GM21515 (cell line): ENCODE results near the gene ST6GALNAC3.
A peak's percentile ranks its signal among the peaks of the same experiment; 100 is the strongest.

Experiments used
- ATAC-seq: cut with Tn5 transposase; IDR thresholded peaks from one replicate; pipeline ENCODE4 v1.9.1; 2021; ENCODE audit not compliant: unreplicated experiment

ST6GALNAC3 gene

GRCh38 chr1:76279101-76279748 lies 204.7 kb downstream of the ST6GALNAC3 start:
- ATAC-seq: no peak

GRCh38 chr1:76281306-76281705 lies 206.8 kb downstream of the ST6GALNAC3 start:
- ATAC-seq: no peak

DNA sequence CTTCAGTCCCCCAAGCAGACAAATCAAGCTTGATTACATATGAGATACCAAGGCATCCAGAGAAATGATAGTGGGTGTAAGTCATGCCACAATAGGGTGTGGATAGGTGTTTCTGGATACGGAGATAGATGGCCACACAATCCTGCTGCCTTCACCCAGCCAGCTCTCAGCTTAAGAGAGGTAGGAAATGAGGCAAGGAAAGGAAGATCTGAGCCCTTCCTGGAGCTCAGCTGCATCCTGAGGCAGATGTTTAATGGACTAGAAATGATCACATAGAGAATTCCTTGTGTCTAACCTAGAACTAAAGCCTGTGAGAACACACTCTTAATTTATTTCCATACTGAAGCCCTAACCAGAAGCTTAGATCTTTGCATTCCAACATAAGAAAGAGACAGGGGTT lies 210.3 kb downstream of the ST6GALNAC3 start:
- ATAC-seq: no peak

- ATAC-seq: no peak
These were observed 211.1 kb downstream of the ST6GALNAC3 start for GRCh38 chr1:76285578-76286135.

- ATAC-seq: no peak
These were observed 213.4 kb downstream of the ST6GALNAC3 start for GRCh38 chr1:76287917-76288316.

DNA sequence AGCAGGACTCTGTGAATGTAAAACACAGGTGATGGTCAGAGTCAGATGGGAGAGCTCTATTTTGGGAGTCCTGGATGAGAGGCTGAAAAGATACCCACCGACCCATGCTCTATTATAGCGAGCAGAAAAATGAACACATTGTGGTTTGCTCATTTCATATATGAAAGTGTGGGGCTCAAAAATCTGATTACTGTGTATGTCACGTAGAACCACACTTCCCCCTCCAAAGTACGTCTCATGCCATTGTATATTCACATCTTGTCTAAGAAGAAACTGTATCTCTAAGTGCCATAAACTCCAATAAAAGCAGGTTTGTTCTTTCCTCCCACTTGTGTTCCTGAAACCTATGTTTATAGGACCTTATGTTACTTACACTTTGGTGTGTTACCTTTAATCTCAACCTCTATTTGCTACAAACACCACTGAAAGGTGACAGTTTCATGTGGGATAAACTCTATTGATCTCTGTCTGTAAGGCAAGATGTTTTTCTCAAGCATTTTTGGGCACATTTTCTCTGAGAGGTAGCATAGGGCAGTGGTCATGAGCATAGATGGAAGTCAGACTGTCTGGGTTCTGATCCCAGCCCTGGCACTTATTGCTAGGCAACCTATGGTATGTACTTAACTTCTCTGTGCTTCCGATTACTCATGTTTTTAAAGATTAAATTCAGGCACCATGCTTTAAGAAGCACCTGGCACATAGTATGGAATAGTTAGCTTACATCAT lies 214.4 kb downstream of the ST6GALNAC3 start:
- no peak for ATAC-seq

DNA sequence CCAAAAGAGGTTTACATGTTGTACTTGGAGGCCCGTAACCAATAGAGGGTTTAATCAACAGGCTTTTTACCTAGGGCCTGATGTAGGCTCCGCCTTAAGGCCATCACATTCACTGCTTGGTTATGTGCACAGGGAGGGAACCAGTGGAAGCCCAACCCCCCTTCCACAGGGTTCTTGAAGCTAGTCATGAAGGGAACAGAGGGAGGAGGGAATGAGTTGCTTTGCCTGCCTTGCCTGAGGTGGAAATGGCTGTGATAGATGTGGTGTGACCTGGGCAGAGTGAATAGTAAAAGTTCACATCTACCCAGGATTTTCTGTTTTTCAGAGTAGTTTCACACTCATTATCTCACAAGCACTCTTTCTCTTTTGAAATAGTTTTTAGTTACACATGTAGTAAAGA lies 215.1 kb downstream of the ST6GALNAC3 start:
- no peak for ATAC-seq

- no peak for ATAC-seq
These were observed 215.7 kb downstream of the ST6GALNAC3 start for GRCh38 chr1:76290271-76290670.

DNA sequence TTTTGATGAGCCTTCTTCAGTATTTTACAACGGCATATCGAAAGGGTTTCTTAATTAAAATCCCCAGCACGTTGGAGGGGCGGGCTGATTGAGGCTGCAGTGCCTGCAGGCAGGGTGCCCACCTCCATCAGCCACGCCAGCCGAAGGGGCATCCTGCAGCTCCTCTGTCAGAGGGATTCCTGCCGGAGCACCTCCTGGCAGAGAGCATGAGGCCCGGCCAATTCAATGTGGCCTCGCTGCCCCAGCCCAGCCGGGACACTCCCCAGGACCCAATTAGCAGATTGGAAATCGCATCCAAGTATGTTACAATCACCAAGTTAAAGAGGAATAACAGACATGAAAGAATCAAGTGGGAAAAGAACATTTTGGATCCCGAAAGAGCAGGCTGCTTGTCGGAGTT lies 216.6 kb downstream of the ST6GALNAC3 start:
- no peak for ATAC-seq

DNA sequence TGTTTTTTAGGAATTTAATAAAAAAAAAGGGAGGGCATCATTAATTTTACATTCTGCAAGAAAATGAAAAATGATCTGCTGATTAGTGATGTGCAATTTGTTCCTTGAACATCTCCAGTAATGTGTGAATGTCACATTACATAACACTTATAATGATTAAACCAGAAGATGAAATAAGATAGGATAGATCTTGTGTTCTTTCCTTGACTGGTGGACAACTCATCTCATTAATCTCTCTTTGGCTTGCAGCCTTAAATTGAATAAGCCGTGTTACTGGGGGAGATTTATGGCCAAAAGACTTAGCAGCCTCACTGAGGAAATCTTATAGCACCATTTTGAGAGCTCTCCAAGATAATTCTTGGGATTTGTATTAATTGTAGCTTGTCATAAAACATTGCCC lies 217.2 kb downstream of the ST6GALNAC3 start:
- no peak for ATAC-seq

DNA sequence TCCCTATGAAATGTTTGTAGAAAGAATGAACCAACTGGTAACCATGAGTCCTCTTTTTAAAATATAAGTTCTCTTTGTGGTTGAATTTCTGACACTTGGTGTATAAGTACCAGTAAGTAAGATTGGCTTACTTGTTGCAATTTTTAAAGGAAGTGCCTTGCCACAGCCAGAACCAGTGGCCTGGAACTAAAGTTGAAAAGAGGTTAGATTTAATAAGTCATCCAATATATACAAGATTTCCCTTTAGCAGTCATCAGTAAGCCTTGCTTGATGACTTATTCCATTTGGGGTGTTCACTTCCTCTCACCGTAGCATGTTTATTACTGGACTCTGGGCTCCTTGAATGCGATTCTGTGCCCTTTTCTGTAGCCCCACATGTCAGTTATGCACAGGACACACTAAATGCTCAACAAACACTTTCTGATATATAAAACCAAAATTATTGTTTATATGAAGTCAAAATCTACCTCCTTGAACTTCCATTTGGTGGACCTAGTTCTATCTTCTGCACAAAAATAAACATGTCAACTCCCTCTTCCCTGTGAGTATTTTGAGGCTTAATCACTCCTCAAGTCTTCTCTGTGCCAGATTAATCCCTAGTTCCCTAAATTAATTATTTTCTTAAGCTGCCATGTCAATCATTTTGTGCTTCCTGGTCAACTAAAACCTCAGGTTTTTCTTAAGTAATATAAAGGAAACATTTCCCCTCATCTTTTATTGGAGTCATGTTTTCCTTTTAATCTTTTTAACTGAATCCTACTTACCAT lies 218.1 kb downstream of the ST6GALNAC3 start:
- ATAC-seq: no peak

DNA sequence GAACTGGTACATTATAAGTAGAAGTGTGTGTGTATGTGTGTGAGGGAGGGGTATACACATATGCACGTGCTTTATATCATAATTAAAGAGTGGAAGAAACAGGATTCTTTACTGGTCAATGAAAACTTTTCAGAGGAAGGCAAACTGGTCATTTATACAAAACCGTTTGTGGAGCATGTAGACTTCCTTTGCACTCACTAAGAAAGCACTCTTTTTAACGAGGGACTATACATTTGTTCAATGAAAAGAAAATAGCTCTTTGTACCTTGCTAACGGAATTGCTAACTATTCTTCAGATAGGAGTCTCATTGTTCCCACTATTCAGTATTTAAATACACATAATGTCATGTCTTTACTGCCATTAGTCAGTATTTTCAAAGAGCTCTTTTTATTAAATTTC lies 219.3 kb downstream of the ST6GALNAC3 start:
- no peak for ATAC-seq

GRCh38 chr1:76294482-76295194 lies 220.1 kb downstream of the ST6GALNAC3 start:
- ATAC-seq: peak; percentile 78

DNA sequence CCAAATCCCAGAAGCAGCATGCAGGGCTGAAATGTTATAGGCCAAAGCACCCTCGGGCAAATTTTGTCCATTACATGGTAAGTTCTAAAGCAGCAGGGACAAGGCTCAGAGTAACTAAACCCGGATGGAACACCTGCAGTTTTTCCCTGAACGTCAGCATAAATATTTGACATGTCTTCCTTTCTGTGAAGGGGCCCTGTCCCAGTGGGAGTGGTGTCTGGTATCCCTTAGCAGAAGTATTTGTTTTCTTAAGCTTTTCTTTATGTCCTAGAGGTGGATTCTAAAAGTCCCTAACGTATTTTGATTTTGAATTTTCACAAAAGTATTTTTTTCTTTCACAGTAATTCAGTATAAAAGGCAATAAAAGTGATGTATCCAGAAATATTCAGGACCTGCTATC lies 223.9 kb downstream of the ST6GALNAC3 start:
- ATAC-seq: no peak

DNA sequence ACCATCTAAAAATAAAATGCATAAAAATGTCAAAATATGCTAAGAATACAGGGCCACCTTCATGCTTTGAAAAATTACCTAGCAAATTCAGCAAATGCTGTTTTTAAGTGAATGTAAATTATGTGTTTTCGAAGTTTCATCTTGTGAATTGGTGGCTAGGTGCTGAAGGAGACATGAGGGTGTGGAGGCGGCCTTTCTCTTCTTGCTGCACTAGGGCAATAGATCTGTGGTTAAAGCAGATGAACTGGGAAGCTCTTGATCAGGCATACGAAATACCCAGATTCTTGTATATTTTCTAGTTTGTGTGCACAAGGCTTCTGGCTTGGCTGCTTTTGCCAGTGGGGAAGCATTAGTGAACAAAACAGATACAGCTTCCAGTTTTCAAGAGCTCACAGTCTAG lies 224.5 kb downstream of the ST6GALNAC3 start:
- no peak for ATAC-seq

DNA sequence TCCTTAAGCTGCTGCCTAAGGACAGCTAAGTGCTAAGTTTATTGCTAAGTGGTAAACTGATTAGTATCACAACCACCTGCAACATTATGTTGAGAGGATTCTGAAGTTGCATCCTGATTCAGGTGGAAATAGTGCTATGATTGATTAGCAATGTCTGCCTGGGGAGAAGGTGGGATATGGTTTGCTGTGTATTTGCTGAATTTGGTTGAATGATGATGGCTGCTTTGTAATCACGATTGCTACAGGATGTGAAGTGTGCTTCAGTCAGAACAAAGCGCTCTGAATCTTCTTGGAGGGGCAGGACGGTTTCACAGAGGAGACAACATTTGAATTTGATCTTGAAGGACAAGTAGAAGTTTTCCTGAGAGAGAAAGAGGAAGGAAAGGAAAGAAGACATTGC lies 226.0 kb downstream of the ST6GALNAC3 start:
- no peak for ATAC-seq

GRCh38 chr1:76302711-76303339 lies 228.3 kb downstream of the ST6GALNAC3 start:
- ATAC-seq: no peak

- no peak for ATAC-seq
These were observed 228.8 kb downstream of the ST6GALNAC3 start for GRCh38 chr1:76303340-76303717.

DNA sequence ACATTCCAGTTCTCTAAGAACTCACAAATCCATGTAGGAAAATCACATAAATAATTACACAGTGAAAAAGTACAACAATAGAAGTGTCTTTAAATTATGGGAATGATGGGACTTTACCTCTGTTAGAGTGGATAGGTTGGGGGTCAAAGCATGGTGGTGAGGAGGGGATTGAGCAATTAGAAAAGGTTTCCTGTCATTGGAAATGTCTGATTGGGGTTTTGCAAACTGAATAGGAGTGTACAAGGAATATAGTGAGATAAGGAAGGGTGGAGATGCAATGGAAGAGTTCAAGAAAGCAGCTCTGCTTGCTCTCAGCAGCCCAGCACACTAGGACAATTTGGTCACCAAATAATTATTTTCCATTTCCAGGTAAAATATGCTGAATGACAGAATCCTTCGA lies 238.8 kb downstream of the ST6GALNAC3 start:
- ATAC-seq: no peak

DNA sequence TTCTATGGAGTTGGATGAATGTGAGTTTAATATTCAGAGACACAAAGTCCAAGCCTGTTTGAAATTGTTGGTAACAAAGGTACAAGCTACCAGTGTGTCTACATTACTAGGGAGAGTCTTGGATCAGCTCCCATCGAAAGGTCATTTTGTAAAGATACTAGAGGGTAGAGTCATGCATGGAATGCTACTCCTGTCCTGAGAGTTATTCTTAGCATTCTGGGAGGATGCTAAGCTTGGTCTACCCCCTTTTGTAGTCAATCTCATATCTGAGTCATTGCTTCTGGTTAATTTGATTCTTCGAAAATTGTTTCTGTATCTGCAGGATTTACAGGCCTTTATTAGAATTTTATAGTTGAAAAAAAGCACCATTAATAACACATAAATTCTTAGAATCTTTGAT lies 240.2 kb downstream of the ST6GALNAC3 start:
- ATAC-seq: no peak
